Activated CD8-positive, alpha-beta memory T cell treated with anti-CD3 and anti-CD28 coated beads for 4 hours (primary cell): Measurements from ENCODE around the gene LHX8.
"Not testable (repeated sequence)": the region's sequence is repeated elsewhere in the genome, so short reads cannot be mapped to it uniquely, and the experiment has no call there.

ENCODE experiments used
- DNase-seq, 2 donors: peaks; one replicate each; pipeline ENCODE4 v3.0.0-alpha.2; 2020; ENCODE audit warnings: low read depth in 2 of 2

The LHX8 gene

DNA sequence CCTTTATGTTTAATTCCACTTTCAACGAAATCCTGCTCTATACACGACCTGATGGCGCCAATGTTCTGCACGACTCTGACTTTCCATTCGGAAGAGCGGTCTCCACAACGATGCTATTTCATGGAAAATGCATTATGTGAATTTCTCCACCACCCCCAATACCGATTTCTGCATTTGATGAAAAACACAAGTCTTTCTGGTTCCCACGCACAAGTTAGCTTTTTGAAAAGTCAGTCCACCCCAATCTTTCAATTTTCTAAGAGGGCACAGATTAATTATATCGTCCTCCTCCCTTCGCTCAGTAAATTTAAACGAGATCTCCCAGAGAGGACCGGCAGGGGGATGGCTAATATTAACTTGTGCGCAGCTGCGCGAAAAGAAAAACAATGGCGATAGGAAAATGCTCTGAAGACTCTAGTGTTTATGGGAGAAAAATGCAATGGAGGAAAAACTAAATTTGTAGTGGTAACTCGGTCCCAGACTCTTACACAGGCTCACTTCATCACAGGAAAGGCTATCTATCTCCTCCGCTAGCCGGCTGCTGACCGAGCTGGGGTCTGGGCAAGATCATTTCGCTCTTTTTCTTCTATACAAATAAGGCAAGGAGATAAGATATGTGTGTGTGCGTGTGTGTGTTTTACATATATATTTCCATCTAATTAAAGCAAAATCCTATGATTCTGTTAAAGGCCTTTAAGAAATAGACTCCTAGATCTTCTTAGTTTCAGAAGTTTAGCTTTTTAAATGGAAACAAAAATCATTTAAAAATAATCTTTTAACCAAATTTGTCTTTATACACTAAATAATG is 1.2 kb upstream of the LHX8 start:
- no peak for DNase-seq

DNA sequence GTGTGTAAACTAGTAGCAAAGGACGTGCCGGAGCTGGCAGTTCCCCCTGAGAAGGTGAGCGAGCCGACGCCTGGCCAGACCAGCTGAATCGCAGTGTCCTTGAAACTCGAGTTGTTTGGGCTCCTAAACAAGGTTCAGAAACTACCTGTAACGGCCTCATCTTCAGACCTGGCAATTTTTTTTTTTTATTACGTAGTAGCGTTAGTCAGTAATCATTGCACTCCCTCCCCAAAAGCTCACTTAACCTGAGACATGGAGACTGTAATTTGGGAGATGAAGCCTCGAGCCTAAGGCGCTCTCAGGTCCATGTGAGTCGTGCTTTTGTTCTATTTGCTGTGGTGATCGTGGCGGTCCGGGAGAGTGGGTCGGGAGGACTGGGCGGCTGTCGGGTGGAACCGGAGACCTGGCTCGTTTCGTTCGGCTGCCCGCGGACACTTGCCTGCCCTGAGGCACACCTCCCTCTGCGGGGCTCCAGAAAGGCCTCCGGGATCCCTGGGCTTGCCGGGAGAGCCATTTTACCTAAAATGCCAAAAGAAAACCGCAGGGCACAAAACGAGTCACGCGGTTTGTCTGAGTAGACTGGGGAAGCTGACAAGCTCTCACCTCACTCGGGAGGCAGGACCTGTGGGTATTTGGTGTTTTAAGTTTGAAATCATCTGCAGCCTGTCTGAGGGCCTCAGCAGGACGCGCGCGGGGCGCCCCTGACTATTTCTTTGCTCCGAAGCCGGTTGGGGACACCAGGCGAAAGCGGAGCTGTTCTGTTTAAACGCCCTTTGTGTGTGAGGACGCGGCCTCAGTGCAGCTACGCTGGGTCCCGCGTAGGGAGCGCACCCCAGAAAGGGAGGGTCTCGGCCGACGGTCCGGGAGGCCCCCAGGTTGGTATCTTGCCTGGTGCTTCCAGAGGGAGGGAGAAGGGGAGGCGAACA is 722 bp downstream of the LHX8 start:
- no peak for DNase-seq

DNA sequence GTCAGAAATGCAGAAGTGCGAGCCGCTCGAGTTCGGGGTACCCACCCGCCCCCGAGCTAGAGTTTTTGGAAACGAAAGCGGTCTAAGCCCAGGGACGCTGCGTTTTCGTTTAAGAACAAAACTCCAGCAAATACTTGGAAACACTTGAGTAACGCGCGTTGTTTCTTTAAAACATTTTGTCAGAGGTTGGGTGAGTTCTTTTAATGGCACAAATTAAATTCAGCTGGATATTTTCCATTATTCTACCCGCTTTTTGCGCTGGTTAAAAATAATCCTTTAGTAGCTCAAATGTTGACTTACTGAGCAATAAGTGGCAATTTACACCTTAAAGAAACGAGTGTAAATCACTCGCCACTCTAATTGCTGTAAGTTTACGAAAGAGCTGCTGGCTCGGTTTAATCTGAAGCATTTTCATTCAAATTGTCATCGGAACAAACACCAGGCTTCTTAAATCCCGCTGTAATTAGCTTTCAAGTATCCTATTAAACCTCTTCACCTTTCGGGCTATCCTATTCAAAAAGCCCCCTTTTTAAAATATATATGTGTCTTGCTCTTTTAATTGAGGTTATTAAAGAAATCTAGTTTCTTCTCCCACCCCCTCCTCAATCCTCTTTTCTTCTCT is 1.5 kb downstream of the LHX8 start:
- no peak for DNase-seq

DNA sequence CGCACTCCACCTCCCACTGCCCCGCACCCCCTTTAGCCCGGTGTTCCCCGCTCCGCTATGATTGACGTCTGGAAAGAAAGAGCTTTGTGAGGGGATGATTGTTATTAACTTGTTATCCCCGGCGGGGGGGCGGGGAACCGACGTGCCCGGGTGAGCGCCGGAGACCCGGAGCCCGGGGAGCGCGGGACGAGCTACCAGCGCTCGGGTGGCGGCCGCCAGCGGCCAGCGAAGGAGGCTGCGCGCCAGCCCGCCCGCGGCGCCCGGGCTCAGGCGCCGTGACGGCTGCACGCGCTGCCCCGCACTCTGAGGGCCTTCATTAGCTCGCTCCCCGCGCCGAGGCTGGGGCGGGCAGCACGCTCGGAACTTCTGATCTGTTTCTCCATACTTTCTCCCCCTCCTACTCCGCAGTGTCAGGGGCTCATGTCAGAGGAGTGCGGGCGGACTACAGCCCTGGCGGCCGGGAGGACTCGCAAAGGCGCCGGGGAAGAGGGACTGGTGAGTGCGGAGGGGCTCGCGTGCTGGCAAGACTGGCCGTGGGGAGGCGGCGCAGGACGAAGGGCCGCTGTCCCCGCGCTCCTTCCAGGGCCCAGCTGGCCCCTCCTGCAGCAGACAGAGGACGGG is 2.1 kb downstream of the LHX8 start:
- DNase-seq: no peak

DNA sequence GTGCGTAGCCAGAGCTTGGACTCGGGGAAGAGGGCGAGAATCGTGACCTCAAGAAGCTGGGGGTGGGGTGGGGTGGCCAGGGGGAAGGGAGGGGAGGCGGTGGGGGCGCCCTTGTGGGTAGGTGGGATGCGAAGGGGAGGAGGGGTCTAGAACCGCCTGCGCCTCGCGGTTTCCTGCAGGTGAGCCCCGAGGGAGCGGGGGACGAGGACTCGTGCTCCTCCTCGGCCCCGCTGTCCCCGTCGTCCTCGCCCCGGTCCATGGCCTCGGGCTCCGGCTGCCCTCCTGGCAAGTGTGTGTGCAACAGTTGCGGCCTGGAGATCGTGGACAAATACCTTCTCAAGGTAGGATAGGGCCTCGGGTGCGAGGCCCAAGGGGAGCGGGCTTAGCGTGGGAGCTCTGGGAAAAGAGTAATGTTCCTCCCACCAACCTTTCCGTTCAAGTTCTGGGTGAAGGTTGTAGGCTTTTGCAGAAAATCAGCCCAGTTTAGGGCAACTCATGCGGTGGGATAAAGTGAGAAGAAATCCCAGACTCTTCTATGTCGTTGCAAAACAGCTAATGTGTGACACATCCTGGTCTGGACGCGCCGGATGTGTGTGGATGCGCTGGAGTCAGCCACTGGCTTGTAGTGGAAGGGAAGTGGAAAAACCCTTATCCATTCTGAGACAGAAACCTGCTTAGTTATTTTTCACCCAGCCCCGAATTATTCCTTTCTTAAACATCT is 2.9 kb downstream of the LHX8 start:
- no peak for DNase-seq

DNA sequence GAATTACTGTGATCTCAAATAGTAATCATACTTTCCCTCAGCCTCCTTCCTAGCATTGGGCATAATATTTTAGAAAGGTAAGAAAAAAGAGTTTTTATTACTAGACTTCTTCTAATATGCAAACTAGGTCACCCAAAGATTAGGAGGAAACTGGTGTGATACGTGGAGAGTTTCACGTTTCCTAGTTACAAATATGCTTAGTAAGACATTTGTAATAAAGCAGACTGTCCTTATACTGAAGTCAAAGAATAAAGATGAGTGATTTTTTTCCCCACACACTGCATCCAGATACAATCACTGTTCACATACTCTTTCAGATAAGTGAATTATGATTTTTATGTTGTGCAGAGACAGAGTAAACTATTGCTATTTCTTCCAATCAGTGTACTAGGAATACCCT is 17.9 kb downstream of the LHX8 start:
- DNase-seq: no peak

DNA sequence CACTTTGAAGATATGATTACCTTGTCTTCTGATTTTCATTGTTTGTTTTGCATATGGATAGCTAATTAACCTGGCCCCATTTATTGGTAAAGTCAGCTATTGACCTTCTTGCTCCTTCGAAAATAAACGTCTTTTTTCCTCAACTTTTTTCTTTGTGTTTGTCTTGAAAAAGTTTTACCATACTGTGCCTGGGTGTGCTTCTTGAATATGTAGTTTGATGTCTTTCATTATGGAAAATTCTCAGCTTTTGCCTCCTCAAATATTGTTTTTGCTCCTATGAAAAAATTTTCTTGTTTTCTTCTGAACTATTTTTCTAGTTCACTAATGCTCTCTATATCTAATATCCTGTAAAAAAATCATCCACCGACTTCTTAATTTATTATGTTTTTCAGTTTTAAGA is 25.0 kb downstream of the LHX8 start:
- DNase-seq: no peak

DNA sequence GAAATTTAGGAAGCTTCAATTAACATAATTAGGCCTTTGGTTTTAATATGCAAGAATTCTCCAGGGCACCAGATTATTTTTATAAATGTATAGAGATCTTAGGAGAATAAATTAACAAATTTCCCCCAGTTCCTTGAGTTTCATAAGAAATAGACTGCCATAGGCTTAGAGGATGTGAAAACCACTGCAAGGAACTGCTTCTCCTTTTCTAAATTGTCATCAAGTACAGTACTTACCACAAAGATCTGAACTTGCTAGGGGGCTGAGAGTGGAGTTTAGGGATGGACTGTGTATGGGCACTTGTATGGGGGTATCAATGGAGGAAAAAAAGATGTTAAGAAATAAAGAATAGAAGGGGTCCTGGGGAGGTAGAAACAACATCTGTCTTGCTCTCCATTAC is 31.1 kb downstream of the LHX8 start:
- no peak for DNase-seq

DNA sequence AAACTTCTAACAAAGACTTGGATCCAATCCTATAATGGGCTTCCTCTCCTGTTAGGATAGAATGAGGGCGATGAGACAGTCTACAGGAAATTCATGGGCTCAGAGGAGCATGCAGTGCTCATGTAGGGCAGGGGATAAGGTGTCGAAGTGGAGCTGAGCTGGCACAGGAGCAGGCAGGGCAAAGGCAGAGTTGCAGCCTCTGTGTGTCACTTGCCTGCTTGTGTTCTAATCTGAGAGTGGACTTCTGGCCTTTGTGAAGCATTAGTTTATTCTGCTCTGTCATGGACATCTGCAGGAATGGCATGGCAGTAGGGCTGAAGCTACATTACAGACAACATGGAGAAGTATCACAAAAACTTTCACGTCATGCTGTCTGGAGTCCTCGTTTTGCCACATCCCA is 32.6 kb downstream of the LHX8 start:
- no peak for DNase-seq

DNA sequence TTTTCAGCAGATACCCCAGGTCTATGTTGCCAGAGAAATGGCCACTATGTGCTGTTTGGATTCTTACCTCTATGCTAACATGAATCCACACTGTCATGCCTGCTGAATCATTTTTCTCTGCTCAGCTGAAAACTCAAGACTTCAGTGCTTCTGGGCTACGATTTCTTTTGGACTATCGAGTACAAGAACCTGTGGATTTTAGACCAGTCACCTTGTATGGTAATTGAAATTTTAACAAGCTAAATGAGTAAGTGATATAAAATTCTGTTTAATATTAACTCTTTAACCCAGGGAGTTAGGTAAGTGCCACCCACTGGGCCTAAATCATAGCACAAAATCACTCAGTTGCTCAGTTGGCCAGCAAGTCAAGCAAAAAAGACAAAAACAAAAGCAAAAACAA is 35.8 kb downstream of the LHX8 start:
- no peak for DNase-seq

DNA sequence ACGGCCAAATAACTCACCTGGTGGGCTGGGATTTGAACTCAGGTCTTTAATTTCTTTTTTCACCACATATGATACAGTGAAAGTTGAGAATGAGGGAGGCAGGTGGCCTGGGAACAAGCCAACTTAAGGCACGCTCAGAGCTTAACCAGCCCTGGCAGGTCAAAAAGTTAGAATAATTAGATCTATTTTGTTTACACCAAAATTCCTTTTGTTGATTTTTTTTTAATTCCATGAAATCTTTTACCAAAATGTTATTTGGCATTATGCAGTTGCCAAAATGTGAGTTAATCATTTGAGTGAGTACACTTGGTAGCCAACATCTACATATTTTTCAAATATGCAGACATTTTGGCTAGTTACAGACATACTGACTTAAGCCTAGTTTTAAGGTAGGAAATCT is 36.8 kb downstream of the LHX8 start:
- DNase-seq: no peak

DNA sequence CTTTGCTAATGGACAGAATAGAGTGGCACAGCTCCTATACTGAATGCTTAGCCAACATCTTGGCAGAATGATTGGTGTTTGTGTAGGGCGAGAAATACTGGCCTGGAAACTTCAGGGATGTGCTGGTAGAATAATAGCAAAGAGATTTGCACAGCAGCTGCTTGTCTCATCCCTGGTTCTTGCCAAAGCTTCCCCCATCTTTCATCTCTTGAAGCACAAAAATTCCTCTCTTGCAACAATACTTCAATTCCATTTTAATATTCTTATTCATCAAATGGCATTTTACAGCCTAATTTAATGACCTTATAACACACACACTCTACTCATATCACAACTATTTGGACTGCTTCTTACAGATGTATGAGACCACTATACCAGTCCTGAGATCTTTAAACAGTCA is 37.7 kb downstream of the LHX8 start:
- DNase-seq: no peak

DNA sequence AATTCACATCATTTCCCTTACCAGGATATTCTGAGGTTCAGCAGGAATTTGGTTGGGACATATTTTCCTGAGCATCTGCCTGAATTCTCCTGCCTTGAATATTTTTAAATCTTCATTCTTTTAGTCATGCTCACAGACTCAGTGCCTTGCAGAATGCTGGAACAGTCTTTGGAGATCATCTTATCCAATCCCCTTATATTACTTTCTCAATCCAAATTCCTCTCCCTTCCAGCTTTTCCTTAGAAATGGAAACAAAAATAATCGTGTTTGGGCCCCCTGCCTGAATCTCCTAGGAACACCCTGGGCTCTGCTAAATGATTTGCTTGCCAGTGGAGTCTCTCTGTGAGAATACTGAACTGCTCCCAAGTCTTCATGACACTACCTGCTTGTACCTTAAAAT is 38.4 kb downstream of the LHX8 start:
- DNase-seq: no peak

DNA sequence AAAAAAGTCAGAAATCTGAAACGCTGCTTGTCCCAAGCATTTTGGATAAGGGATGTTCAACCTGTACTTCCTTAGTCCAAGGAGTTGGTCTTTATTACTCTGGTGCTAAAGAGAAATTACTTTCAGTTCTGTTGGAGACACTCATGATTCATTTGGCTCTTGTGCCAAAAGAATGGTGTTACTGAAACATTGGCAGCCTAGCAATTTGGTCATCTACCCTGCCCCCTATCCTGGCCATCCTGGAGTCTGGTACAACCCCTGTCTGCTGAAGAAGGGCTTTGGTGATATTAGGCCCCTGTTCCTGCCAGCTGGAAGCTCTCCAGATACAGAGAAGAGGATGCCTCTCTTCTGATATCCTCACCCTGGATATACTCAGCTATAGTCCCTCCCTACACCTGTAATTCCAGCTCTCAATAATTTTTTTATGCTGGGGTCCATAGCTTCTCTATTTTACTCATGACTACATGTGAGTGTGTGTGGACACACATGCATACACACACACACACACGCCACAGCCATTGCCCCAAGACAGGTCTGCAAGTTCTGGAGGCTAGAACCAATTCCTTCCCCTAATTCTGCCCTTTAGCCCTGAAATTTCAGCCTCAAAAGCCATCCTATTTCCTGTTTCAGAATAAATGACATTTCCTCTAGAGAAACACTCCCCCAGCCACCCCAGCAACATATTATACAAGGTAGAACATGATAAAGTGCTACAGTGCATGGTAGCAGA is 40.0 kb downstream of the LHX8 start:
- no peak for DNase-seq

DNA sequence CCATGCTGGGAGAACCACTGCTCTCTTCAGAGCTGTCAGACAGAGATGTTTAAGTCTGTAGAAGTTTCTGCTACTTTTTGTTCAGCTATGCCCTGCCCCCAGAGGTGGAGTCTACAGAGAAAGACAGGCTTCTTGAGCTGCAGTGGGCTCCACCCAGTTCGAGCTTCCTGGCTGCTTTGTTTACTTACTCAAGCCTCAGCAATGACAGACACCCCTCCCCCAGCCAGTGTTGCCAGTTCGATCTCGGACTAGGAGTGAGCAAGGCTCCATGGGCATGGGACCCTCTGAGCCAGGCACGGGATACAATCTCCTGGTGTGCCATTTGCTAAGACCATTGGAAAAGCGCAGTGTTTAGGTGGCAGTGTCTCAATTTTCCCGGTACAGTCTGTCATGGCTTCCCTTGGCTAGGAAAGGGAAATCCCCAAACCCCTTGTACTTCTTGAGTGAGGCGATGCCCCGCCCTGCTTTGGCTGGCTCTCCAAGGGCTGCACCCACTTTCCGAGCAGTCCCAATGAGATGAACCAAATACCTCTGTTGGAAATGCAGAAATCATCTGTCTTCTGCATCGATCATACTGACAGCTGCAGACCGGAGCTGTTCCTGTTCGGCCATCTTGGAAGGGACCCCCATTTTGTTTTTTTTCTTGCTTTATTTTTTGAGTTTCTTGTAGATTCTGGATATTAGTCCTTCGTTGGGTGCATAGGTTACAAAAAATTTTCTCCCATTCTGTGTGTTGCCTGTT is 47.2 kb downstream of the LHX8 start:
- not testable (repeated sequence) for DNase-seq

DNA sequence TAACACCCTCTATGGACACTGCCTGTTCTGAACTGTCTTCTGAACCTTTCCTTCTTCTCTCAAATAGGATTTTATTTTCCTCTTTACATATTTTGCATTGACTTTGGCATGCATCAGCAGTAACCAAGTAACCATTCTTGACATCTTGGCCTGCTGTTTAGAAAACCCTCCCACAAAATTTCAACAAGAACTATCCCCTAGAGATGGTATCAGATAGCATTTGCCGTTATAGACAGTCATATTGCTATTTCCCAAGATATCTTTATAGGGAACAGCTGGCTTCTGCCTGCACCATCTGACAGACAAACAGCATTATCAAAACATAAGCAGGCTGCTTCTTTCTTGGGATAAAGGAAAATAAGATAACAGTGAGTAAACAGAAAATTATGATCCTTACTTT is 54.7 kb downstream of the LHX8 start:
- no peak for DNase-seq

DNA sequence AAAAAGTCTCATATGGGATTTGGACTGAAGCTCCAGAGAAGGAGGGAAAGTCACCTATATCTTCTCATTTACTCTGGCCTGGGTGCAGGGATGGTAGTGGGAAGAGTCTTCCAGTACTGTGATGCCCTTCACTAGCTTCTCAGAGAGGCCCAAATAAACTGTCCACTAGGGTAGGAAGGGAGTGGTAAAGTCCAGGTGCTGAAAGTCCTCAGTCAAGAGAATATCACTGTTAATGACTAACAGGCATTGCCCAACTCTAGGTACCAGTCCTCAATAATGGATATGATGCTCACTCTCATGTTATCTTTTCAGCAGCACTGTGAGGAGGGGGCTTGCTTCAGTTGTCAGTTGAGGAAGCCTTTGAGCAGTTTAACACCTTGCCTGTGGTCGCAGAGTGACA is 64.0 kb downstream of the LHX8 start:
- no peak for DNase-seq

DNA sequence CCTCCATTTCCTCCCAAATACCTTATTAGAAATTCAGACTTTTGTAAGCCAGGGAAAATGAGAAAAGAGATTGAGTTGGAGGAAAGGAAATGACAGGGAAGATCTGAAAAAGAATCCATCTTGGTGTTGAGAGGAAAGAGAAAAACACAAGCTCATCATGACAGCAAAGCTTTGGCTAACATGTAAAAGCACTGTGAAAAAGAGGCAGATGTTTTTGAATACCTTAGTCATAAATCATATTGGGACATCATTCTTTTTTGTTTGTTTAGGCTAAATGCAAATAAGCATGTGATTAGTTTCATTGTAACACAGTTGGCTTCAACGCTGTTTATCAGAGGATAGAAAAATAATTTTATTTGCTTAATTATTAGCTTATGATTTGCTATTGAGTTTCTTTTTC is 64.6 kb downstream of the LHX8 start:
- DNase-seq: no peak

DNA sequence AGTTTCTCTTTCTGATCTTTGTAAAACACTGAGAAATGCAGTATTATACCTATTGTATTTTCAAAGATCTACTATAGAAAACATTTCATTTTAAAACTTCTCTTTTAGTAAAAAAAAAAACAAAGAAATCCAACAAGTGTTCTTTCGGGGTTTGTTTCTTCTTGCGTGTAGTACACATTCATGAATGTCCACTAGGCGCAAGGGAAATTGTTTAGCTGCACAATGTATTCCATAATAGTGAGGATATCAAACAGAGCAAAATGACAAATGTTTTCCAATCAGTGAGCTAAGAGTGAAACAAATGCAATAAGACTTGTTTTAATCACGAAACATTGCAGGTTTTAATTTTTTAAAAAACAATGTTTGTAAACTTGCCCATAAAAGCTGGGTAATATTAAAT is 68.6 kb downstream of the LHX8 start:
- no peak for DNase-seq
